GM18511 (cell line): Measurements from ENCODE around the gene PSMA8.
"Not testable (repeated sequence)": the region's sequence is repeated elsewhere in the genome, so short reads cannot be mapped to it uniquely, and the experiment has no call there.

ENCODE experiments used
- ATAC-seq: cut with Tn5 transposase; IDR thresholded peaks from one replicate; pipeline ENCODE4 v1.9.1; 2021; ENCODE audit warnings: mild to moderate bottlenecking, moderate library complexity; ENCODE audit not compliant: unreplicated experiment

Gene PSMA8

DNA sequence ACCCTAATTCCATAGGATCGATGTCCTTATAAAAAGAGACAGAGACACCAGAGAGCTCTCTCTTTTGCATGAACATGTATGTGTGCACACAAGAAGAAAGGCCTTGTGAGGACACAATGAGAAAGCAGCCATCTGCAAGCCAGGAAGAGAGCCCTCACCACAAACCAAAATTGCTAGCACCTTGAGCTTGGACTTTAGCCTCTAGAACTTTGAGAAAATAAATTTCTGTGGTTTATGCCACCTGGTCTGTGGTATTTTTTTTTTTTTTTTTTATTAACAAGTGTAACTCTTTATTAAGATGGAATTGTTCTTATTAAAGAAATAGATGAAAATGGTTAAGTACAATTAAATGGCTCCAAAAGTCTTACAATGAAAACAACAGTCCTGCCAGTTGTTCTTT lies 33.9 kb downstream of the PSMA8 start:
- peak; percentile 93 for ATAC-seq

DNA sequence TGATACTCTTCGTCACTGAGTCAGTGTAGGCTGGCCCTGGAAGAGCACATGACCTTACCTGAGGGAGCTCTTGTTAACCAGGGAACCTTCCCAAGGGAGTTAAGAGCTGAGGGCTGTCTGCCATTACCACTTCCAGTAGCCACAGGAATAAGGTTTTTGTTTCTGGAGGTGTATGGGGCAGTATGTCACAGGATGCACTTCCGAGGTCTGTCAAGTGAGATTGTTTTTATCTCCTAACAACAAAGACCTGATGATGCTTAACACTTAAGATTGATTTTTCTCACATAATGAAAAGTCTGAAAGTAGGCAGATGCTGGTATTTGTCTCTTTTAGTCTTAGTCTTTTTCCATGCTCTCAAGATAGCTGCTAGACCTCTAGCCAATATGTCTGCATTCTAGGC lies 41.8 kb downstream of the PSMA8 start:
- ATAC-seq, result no peak

DNA sequence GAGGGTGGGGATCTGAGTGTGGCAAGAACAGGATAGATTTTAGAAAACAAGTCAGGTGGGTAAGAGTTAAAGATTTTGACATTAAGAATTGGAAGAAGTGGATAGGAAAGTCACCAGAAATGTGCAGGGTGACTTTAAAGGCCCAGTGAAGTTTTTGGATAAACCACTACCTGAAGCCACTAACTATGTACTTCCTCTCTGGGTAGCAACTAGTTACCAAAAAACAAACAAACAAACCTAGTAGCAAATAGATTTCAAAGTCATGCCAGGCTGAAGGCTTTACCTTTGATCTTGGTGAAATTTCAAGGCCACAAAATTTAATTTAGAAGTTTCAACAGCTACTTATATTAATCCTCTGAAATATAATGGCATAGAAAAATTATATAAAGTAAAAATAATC lies 42.5 kb downstream of the PSMA8 start:
- ATAC-seq, result no peak

DNA sequence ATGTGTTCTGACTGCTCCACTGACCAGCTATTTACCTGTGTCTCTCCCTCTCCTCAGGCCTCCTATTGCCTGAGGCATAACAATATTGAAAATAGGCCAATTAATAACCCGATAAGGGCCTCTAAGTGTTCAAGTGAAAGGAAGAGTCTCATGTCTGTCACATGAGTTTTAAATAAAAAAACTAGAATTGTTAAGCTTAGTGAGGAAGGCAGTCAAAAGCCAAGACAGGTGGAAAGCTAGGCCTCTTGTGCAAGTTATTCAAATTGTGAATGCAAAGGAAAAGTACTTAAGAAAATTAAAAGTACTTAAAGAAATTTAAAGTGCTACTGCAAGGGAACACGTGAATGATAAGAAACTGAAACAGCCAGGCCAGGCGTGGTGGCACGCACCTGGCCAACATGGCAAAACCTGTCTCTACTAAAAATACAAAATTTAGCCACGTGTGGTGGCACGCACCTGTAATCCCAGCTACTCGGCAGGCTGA lies 47.7 kb downstream of the PSMA8 start:
- peak; percentile 84 for ATAC-seq

DNA sequence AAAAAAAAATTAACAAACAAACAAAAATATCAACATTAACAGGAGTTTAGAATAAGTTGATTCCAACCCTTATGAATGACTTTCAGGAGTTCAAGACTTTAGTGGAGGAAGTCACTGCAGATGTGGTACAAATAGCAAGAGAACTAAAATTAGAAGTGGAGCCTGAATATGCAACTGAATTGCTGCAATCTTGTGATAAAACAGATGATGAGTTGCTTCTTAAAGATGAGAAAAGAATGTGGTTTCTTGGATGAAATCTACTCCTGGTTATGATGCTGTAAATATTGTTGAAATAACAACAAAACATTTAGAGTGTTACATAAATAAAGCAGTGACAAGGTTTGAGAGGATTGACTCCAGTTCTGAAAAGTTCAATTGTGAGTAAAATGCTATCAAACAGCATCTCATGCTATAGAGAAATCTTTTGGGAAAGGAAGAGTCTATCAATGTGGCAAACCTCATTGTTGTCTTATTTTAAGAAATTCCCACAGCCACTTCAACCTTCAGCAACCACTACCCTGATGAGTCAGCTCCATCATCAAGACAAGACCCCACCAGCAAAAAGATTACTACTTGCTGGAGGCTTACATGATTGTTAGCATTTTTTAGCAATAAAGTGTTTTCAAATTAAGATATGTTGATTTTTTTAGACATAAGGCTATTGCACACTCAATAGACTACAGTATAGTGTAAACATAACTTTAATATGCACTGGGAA lies 49.9 kb downstream of the PSMA8 start:
- no peak for ATAC-seq

DNA sequence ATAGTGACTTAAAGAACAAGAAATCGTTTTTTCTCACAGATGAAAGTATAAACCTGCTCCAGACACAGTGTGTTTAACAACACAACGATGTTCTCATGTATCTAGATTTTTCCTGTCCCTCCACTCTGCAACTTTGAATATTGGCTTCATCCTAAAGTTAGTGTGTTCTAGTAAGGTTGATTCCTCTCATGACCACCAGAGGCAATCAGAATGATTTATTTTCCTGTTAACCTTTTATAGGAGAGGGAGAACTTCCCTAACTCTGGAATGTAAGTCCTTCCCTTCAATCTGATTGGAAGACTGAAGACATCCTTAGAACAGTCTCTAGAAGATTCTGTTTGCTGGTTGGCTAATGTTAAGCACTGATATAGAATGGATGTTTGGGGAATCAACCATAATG lies 51.6 kb downstream of the PSMA8 start:
- ATAC-seq, result no peak

DNA sequence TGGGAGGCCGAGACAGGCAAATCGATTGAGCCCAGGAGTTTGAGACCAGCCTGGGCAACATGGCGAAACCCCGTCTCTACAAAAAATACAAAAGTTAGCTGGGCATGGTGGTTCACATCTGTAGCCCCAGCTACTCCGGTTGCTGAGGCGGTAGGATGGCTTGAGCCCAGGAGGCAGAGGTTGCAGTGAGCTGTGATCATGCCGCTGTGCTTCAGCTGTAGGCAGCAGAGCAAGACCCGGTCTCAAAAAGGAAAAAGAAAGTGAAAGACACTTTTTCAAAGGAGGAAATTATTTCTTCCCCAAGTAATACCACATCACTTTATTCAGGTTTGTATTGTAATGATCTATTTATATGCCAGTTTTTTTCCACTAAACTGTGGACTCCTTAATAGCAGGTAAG lies 56.8 kb downstream of the PSMA8 start:
- ATAC-seq, result peak; percentile 89

DNA sequence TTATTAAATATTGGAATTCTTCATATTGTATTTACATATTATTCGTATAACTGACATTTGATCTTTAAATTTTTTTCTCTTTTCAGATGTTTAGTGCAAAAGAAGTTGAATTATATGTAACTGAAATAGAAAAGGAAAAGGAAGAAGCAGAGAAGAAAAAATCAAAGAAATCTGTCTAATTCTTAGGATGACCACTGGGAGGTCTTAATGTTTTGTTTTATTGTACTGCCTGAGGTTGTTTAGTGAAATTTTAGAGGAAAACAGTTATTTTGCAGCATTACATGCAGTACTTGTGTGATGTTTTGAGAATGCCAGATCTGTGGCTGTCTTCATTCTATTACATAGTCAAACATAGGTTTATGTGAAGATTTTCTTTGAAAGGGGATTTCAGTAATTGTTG lies 58.6 kb downstream of the PSMA8 start:
- no peak for ATAC-seq

DNA sequence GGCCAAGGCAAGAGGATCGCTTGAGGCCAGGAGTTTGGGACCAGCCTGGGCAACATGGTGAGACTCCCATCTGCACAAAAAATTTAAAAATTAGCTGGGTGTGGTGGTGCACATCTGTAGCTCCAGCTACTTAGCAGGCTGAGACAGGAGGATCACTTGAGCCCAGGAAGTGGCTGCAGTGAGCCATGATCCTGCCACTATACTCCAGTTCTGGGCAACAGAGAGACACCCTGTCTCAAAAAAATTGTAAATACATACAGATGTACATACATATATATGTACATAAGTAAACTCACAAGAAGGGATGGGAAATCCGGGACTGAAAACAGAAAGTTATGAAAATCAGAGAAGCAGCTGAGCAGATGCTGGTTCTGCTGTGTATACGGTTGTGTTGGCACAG lies 62.9 kb downstream of the PSMA8 start:
- ATAC-seq, result no peak

DNA sequence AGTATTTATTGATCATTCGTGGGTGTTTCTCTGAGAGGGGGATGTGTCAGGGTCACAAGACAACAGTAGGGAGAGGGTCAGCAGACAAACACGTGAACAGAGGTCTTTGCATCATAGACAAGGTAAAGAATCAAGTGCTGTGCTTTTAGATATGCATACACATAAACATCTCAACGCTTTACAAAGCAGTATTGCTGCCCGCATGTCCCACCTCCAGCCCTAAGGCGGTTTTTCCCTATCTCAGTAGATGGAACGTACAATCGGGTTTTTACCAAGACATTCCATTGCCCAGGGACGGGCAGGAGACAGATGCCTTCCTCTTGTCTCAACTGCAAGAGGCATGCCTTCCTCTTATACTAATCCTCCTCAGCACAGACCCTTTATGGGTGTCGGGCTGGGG lies 68.3 kb downstream of the PSMA8 start:
- not testable (repeated sequence) for ATAC-seq

DNA sequence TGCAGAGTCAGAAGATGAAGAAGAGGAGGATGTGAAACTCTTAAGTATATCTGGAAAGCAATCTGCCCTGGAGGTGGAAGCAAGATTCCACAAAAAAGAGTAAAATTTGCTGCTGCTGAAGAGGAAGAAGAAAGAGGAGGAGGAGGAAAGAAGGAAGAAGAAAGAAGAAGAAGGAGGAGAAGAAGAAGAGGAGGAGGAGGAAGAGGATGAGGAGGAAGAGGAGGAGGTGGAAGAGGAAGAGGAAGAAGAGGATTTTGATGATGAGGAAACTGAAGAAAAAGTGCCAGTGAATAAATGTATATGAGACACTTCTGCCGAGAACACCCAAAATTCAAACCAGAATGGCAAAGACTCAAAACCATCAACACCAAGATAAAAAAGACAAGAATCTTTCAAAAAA lies 71.6 kb downstream of the PSMA8 start:
- no peak for ATAC-seq

DNA sequence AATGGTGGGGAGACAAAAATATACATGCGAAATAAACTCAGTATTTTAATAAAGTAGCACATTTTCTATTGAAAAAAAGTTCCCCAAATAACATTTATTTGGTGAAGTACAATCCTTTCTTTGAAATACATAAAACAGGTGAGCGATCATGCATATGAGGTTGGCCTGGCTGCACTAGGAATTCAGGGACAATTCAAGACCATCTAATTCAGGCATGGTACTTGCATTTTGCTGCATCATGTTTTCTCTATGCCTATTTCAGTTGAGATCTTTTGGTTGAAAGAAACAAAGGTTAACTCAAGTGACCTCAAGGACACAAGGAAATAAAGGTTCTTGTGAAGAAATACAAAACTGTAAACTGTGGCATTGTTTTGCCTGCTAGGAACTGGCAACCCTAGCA lies 72.8 kb downstream of the PSMA8 start:
- ATAC-seq, result no peak

DNA sequence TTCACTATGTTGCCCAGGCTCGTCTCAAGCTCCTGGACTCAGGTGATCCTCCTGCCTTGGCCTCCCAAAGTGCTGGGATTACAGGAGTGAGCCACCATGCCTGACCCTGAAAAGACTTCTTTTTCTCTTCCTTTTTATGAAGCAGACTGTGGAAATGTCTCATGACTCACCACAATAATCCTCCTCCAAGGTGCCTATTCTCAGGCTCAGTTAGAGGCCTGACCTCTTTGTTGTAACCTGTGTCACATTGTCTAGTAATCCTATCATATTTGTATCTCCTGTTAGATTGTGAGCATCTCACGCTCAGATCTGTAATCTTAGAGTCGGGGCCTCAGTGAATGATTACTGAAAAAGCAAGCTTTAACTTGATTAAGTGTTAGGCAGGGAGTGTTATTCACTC lies 74.3 kb downstream of the PSMA8 start:
- no peak for ATAC-seq

DNA sequence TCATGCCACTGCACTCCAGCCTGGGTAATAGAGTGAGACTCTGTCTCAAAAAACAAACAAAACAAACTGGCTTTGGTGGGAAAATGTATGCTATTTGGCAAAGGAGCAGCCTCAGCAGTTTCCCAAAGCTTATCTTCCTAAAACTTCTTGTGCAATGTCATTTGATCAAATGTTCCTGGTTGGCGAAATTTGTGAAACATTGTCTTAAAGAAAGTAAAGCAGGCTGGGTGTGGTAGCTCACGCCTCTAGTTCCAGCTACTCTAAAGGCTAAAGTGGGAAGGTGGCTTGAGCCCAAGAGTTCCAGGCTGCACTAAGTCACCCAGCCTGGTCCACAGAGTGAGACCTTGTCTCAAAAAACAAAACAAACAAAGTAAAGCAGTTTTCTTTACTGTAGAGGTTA lies 75.3 kb downstream of the PSMA8 start:
- ATAC-seq, result no peak

DNA sequence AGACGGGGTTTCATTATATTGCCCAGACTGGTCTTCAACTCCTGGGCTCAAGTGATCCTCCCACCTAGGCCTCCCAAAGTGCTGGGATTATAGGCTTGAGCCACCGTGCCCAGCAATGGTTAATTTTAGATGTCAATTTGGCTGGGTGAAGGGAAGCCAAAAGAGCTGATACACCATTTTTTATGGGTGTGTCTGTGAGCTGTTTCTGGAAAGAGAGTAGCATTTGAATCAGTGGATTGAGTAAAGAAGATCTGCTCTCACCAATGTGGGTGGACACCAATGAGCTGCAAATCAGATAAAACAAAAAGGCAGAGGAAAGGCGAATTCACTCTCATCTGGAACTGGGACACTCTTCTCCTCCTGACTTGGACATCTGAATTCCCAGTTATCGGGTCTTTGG lies 76.5 kb downstream of the PSMA8 start:
- ATAC-seq, result no peak

DNA sequence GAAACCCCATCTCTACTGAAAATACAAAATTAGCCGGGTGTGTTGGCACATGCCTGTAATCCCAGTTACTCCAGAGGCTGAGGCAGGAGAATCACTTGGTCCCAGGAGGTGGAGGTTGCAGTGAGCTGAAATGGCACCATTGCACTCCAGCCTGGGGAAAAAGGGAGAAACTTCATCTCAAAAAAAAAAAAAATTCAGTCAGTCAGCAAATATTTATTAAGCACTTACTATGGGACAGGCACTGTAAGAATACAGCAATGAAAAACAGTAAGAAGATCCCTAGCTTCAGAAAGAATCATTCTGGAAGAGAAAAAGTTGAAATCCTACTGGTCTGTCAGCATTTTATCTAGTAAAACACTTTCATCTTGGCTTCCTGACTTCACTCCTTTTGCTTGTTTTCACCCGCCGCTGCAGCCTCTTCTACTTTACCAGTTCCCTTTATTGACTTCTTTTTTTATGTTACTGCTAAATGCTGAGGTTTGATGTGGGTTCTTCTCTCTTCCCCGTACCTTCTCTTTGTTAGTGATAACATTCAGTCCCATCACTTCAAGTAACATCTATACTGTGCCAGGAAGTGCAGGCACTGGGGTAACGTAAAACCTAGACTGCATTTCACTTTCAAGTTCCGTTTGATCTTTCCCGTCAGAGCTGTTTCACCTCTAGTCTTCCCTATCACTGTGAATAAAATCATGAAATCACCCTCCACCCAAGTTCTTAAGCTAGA lies 81.7 kb downstream of the PSMA8 start:
- peak; percentile 95 for ATAC-seq

DNA sequence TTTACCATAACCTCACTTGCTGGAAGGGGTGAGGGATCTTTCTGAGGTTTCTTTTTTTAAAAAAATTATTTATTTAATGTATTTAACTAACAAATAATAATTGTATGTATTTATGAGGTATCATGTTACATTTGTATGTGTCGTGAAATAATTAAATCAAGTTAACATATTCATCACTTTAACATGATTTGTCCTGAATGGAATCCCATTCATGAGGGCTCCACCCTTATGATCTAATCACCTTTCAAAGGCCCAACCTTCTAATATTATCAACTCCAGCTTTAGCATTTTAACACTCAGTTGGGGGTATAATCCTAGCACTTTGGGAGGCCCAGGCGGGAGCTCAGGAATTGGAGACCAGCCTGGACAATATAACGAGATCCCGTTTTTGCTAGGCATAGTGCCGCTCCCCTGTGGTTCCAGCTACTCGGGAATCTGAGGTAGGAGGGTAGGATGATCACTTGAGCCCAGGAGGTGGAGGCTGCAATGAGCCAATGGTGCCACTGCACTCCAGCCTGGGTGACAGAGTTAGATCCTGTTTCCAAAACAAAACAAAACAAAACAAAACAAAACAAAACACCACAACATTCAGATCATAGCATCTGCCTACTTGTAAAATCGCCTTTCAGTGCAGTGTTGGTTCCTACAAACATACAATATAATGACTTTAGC lies 91.5 kb downstream of the PSMA8 start:
- ATAC-seq, result no peak

DNA sequence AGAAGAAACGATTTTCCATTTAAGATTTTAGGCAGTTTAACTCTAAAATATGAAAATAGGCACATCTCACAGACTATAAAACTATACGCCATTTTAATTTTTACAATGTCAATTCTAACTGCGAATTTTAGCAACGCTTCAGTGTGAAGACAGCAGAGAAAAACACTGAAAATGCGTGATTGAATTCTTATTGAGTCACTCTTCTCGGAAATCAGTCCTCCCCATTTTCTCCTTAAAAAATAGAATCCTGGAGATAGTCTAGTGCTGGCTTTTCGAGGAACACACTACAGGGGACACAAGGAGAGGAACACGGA lies 92.2 kb downstream of the PSMA8 start:
- no peak for ATAC-seq

DNA sequence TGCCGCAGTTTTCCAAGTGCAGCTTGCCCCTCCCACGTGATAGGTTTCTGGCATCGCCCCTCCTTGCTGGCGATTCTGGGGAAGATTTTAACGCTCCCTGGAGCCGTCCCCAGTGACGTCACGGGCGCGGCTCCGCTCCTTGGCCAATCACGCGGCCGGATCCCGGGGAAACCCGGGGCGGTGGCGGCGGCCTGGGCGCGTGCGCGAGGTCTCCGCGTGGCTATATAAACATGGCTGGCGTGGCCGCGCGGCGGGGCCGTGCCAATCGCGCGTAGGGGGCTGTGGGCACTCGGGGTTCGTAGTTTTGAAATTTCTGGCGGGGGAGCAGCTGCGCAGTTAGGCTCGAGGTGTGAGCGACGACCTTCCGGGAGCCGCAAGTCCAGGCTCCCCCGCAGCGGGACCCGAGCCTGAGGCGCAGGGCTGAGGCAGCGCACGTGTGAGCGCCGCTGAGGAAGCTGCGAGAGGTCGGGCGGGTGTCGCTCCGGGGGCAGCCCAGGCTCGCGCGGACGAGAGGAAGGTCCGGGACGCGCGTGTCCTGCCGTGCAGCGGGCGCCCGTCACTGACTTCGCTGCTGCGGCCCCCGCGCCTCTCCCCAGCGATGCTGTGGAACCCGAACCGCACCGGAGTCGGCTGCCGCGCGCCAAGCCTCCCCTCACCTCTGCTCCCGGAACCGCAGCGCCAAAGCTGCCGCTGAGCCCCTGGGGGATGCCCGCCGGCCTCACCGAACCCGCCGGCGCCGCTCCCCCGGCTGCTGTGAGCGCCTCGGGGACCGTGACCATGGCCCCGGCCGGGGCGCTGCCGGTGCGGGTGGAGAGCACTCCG lies 92.8 kb downstream of the PSMA8 start, which contains the start of gene TAF4B:
TSS of gene TAF4B (plus strand) at position 217 of the 822 bp plus-strand sequence. CDS start at position 706, 489 bp downstream.
- ATAC-seq, result peak; percentile 89

DNA sequence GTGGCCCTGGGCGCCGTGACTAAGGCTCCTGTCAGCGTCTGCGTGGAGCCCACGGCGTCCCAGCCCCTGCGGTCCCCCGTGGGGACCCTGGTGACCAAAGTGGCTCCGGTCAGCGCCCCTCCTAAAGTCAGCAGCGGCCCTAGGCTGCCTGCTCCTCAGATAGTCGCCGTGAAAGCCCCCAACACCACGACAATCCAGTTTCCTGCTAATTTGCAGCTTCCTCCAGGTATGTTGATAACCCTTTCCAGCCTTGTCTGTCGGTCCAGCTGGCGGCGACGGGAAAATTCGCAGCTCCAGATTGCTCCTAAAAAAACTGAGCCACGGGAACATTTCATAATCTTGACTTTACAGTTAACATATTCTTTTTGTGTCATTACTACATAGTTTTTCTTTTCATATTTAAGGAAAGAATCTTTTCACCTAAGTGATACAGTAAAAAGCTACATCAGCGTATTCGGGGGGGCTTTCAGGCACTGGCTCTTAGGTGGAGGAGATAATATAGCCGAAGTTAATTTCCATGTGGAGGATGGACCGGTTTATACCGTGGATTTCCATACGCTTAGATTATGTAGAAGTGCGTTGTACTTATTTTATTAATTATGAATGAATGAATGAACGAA lies 93.5 kb downstream of the PSMA8 start:
- no peak for ATAC-seq
